Activated CD4-positive, alpha-beta memory T cell treated with anti-CD3 and anti-CD28 coated beads for 36 hours (primary cell): ENCODE results near the gene TRIM74. TPM values are rescaled to one million over a fixed set of nuclear protein-coding genes. Genes with fewer than 3 reads are reported as not detected.
"Not testable (repeated sequence)": the region's sequence is repeated elsewhere in the genome, so short reads cannot be mapped to it uniquely, and the experiment has no call there.

Experiments used
- CTCF ChIA-PET: fragments of 350-600 bp; sonication (Branson Sonifier 250); formaldehyde crosslinking; loops from one replicate; lab custom pipeline; 2021; ENCODE audit warnings: antibody characterized with exemption, inconsistent platforms; lab: Charles Lee
- POLR2A ChIA-PET: fragments of 350-600 bp; sonication (Branson Sonifier 250); formaldehyde crosslinking; loops from one replicate; lab custom pipeline; 2021; ENCODE audit warnings: antibody characterized with exemption; lab: Charles Lee
- DNase-seq: peaks from one replicate; pipeline ENCODE4 v3.0.0-alpha.2; 2020
- H3K27ac Mint-ChIP-seq: one replicate; pipeline ENCODE4 v1.8.0; 2021; ENCODE audit warnings: mixed read lengths
- H3K27me3 Mint-ChIP-seq: one replicate; pipeline ENCODE4 v1.8.0; 2021; ENCODE audit warnings: mixed read lengths
- H3K36me3 Mint-ChIP-seq: one replicate; pipeline ENCODE4 v1.8.0; 2021; ENCODE audit warnings: mixed read lengths
- H3K4me1 Mint-ChIP-seq: one replicate; pipeline ENCODE4 v1.8.0; 2021; ENCODE audit warnings: low read depth, mixed read lengths
- H3K4me3 Mint-ChIP-seq: one replicate; pipeline ENCODE4 v1.8.0; 2021; ENCODE audit warnings: mild to moderate bottlenecking, mixed read lengths
- H3K9me3 Mint-ChIP-seq: one replicate; pipeline ENCODE4 v1.8.0; 2021; ENCODE audit warnings: mixed read lengths
- intact Hi-C: fragments of 100-400 bp; cut with micrococcal nuclease; formaldehyde crosslinking; loops from one replicate; pipeline ENCODE4 v1.15.1; 2023
- total RNA-seq, 2 experiments: library from RNA; stranded (reverse); gene quantifications; one replicate each; pipeline ENCODE4 v1.2.3, GENCODE V29; 2021

The TRIM74 gene
- total RNA-seq, 2 experiments from 2014 or later = 0.63 to 1.1 TPM

GRCh38 chr7:72974781-72975180, 5.5 kb upstream of the TRIM74 start:
- H3K36me3 Mint-ChIP-seq, CTCF ChIA-PET: not testable (repeated sequence)

GRCh38 chr7:72971505-72971904, 2.2 kb upstream of the TRIM74 start:
- H3K27ac Mint-ChIP-seq, H3K36me3 Mint-ChIP-seq, H3K9me3 Mint-ChIP-seq, POLR2A ChIA-PET, DNase-seq, intact Hi-C loops, H3K27me3 Mint-ChIP-seq, H3K4me1 Mint-ChIP-seq, CTCF ChIA-PET, H3K4me3 Mint-ChIP-seq: not testable (repeated sequence)

More at GRCh38 chr7:72974781-72975180, 5.5 kb upstream of the TRIM74 start:
- H3K4me3 Mint-ChIP-seq, DNase-seq, H3K27ac Mint-ChIP-seq, H3K4me1 Mint-ChIP-seq, H3K9me3 Mint-ChIP-seq, POLR2A ChIA-PET, H3K27me3 Mint-ChIP-seq, intact Hi-C loops: not testable (repeated sequence)

GRCh38 chr7:72969688-72970087, 422 bp upstream of the TRIM74 start:
- H3K36me3 Mint-ChIP-seq, DNase-seq, POLR2A ChIA-PET, intact Hi-C loops, H3K4me3 Mint-ChIP-seq, H3K9me3 Mint-ChIP-seq, H3K27me3 Mint-ChIP-seq, H3K27ac Mint-ChIP-seq, CTCF ChIA-PET, H3K4me1 Mint-ChIP-seq: not testable (repeated sequence)

GRCh38 chr7:72966892-72967291, 2.4 kb downstream of the TRIM74 start:
- H3K36me3 Mint-ChIP-seq, POLR2A ChIA-PET, H3K4me1 Mint-ChIP-seq, H3K27me3 Mint-ChIP-seq, H3K9me3 Mint-ChIP-seq, H3K27ac Mint-ChIP-seq, intact Hi-C loops, CTCF ChIA-PET, H3K4me3 Mint-ChIP-seq, DNase-seq: not testable (repeated sequence)

GRCh38 chr7:72965186-72965975, 3.9 kb downstream of the TRIM74 start:
- H3K27me3 Mint-ChIP-seq, H3K27ac Mint-ChIP-seq, CTCF ChIA-PET, POLR2A ChIA-PET, H3K36me3 Mint-ChIP-seq, H3K9me3 Mint-ChIP-seq, DNase-seq, H3K4me1 Mint-ChIP-seq, H3K4me3 Mint-ChIP-seq, intact Hi-C loops: not testable (repeated sequence)

GRCh38 chr7:72963056-72963455, 6.2 kb downstream of the TRIM74 start:
- DNase-seq, intact Hi-C loops, H3K27me3 Mint-ChIP-seq, H3K36me3 Mint-ChIP-seq, POLR2A ChIA-PET, H3K4me3 Mint-ChIP-seq, H3K4me1 Mint-ChIP-seq, H3K9me3 Mint-ChIP-seq, CTCF ChIA-PET, H3K27ac Mint-ChIP-seq: not testable (repeated sequence)

GRCh38 chr7:72961346-72961650, 8.0 kb downstream of the TRIM74 start:
- H3K27ac Mint-ChIP-seq, H3K27me3 Mint-ChIP-seq, intact Hi-C loops, POLR2A ChIA-PET, H3K4me3 Mint-ChIP-seq, H3K9me3 Mint-ChIP-seq, H3K4me1 Mint-ChIP-seq, CTCF ChIA-PET, DNase-seq, H3K36me3 Mint-ChIP-seq: not testable (repeated sequence)

GRCh38 chr7:72960626-72961345, 8.5 kb downstream of the TRIM74 start:
- H3K9me3 Mint-ChIP-seq, H3K27ac Mint-ChIP-seq, CTCF ChIA-PET, intact Hi-C loops, H3K4me3 Mint-ChIP-seq, H3K36me3 Mint-ChIP-seq, DNase-seq, POLR2A ChIA-PET, H3K27me3 Mint-ChIP-seq, H3K4me1 Mint-ChIP-seq: not testable (repeated sequence)

- H3K4me1 Mint-ChIP-seq, H3K4me3 Mint-ChIP-seq, H3K27me3 Mint-ChIP-seq, H3K36me3 Mint-ChIP-seq, H3K9me3 Mint-ChIP-seq, CTCF ChIA-PET, H3K27ac Mint-ChIP-seq, POLR2A ChIA-PET, DNase-seq, intact Hi-C loops: not testable (repeated sequence)
Measured at GRCh38 chr7:72960029-72960428, 9.2 kb downstream of the TRIM74 start.

GRCh38 chr7:72954563-72955198, 14.6 kb downstream of the TRIM74 start:
- H3K9me3 Mint-ChIP-seq, POLR2A ChIA-PET, intact Hi-C loops, H3K27me3 Mint-ChIP-seq, CTCF ChIA-PET, H3K36me3 Mint-ChIP-seq, H3K4me1 Mint-ChIP-seq: not testable (repeated sequence)
- Mint-ChIP-seq H3K27ac (peak overlapping the region; percentile 56), H3K4me3 (peak overlapping the region; percentile 61)
- peak; percentile 16 for DNase-seq

GRCh38 chr7:72953901-72954562, 15.2 kb downstream of the TRIM74 start:
- H3K27ac Mint-ChIP-seq, DNase-seq, H3K36me3 Mint-ChIP-seq, intact Hi-C loops, H3K4me1 Mint-ChIP-seq, POLR2A ChIA-PET, H3K9me3 Mint-ChIP-seq, H3K4me3 Mint-ChIP-seq, CTCF ChIA-PET, H3K27me3 Mint-ChIP-seq: not testable (repeated sequence)

- POLR2A ChIA-PET, H3K4me3 Mint-ChIP-seq, H3K36me3 Mint-ChIP-seq, H3K27ac Mint-ChIP-seq, H3K27me3 Mint-ChIP-seq, DNase-seq, H3K4me1 Mint-ChIP-seq, intact Hi-C loops, CTCF ChIA-PET, H3K9me3 Mint-ChIP-seq: not testable (repeated sequence)
Measured at GRCh38 chr7:72950432-72950831, 18.8 kb downstream of the TRIM74 start.
